ENCODE results near the gene SLA2. TPM values are rescaled to one million over a fixed set of nuclear protein-coding genes. Genes with fewer than 3 reads are reported as not detected.

Gene SLA2
- total and polyA plus RNA-seq, 2 of the 8 experiments (the other 6 are each of a cell fraction or from before 2014, with no cell fraction given), result 0.18 TPM; not detected in 1

DNA sequence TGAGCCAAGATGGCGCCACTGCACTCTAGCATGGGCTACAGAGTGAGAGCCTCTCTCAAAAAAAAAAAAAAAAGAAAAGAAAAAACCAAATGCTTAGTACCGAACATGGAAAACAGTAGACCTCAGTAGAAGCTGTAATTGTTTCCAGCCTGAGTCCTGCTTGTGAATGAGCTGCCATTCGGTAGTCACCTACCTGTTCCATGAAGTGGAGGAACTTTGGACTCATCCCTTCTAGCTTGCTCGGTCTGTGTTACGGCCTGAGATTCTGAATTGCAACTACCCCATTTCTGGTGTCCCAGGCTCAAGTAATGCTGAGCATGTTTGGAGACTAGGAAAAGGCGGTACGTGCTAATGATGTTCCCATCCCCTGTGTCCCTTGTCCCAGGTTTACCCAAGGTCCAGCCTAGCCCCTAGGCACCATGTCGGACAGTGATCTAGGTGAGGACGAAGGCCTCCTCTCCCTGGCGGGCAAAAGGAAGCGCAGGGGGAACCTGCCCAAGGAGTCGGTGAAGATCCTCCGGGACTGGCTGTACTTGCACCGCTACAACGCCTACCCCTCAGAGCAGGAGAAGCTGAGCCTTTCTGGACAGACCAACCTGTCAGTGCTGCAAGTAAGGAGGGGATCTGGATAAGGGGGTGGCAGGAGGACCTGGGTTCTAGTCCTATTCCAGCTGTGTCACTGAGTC lies 67.5 kb downstream of the SLA2 start (continued):
- TF ChIP-seq MAFK (IDR thresholded peaks at IDR 0.05; ENCODE audit: low read depth, low read length) (no peak), SIX5 (IDR thresholded peaks at IDR 0.05; ENCODE audit: low read depth, low read length) (no peak), BACH1 (IDR thresholded peaks at IDR 0.05; ENCODE audit: low read length) (no peak), TAF7 (optimal IDR thresholded peaks at IDR 0.05; ENCODE audit: borderline replicate concordance, low read depth, low read length) (no peak), SP4 (IDR thresholded peaks at IDR 0.05; ENCODE audit: low read length) (no peak), GTF2F1 (IDR thresholded peaks at IDR 0.05; ENCODE audit: borderline replicate concordance, low read depth, low read length) (no peak), JUN (IDR thresholded peaks at IDR 0.05; ENCODE audit: low read depth, low read length) (no peak), POU5F1 (IDR thresholded peaks at IDR 0.05; ENCODE audit: low read depth, low read length) (no peak)
